Astrocyte of the hippocampus (primary cell): Measurements from ENCODE around the gene DDX20.

Source experiments
- DNase-seq: peaks from one replicate; pipeline ENCODE4 v3.0.0; 2011; ENCODE audit warnings: low read depth, low spot score

The DDX20 gene

GRCh38 chr1:111747947-111748346 is 7.8 kb upstream of the DDX20 start:
- DNase-seq: no peak

GRCh38 chr1:111749628-111750027 is 6.1 kb upstream of the DDX20 start:
- DNase-seq: no peak

GRCh38 chr1:111750856-111751255 is 4.8 kb upstream of the DDX20 start:
- DNase-seq: no peak

GRCh38 chr1:111751906-111752575 is 3.7 kb upstream of the DDX20 start:
- DNase-seq: no peak

GRCh38 chr1:111754984-111755330 is 744 bp upstream of the DDX20 start:
- peak; percentile 70 for DNase-seq

GRCh38 chr1:111756124-111756513 is 418 bp downstream of the DDX20 start:
- no peak for DNase-seq

- DNase-seq: no peak
Observed at GRCh38 chr1:111758373-111758772, 2.7 kb downstream of the DDX20 start.

- DNase-seq: no peak
Observed at GRCh38 chr1:111761717-111762116, 6.0 kb downstream of the DDX20 start.

GRCh38 chr1:111762332-111762731 is 6.6 kb downstream of the DDX20 start:
- DNase-seq: no peak

- DNase-seq: no peak
Observed at GRCh38 chr1:111768023-111768422, 12.3 kb downstream of the DDX20 start.

GRCh38 chr1:111768625-111769024 is 12.9 kb downstream of the DDX20 start:
- no peak for DNase-seq

GRCh38 chr1:111769517-111770146 is 13.9 kb downstream of the DDX20 start:
- peak; percentile 76 for DNase-seq

- no peak for DNase-seq
Observed at GRCh38 chr1:111770916-111771315, 15.2 kb downstream of the DDX20 start.

- DNase-seq: peak; percentile 7
Observed at GRCh38 chr1:111775966-111776365, 20.3 kb downstream of the DDX20 start.

GRCh38 chr1:111776391-111776790 is 20.7 kb downstream of the DDX20 start:
- DNase-seq: peak; percentile 20

GRCh38 chr1:111776861-111777260 is 21.2 kb downstream of the DDX20 start:
- DNase-seq: no peak

GRCh38 chr1:111777301-111777700 is 21.6 kb downstream of the DDX20 start:
- DNase-seq: no peak

GRCh38 chr1:111778066-111778465 is 22.4 kb downstream of the DDX20 start:
- peak; percentile 7 for DNase-seq

- peak; percentile 50 for DNase-seq
Observed at GRCh38 chr1:111778541-111779051, 22.9 kb downstream of the DDX20 start.

- no peak for DNase-seq
Observed at GRCh38 chr1:111779546-111779945, 23.8 kb downstream of the DDX20 start.

- DNase-seq: no peak
Observed at GRCh38 chr1:111784273-111784901, 28.7 kb downstream of the DDX20 start.

GRCh38 chr1:111786669-111787207 is 31.0 kb downstream of the DDX20 start:
- DNase-seq: no peak

- DNase-seq: no peak
Observed at GRCh38 chr1:111789142-111789541, 33.4 kb downstream of the DDX20 start.
